T-cell (primary cell): ENCODE data around the gene TMEM179. TPM values are rescaled to one million over a fixed set of nuclear protein-coding genes. Genes with fewer than 3 reads are reported as not detected.

ENCODE experiments used
- ATAC-seq, 4 experiments: fragments of 200-7000 bp in 3 of 4; fragments of 150-1000 bp in 1 of 4; cut with Tn5 transposase; replicated peaks in 1 of 4; 1 replicate in 3 of 4; 2 replicates in 1 of 4; pipeline ENCODE4 v1.10.0; 2021; ENCODE audit warnings: moderate library complexity in 3 of 4, mild to moderate bottlenecking in 2 of 4, moderate number of reproducible peaks in 1 of 4
- CTCF ChIA-PET, 2 donors: fragments of 300-600 bp; sonication (Branson Sonifier 250); formaldehyde crosslinking; loops; one replicate each; lab custom pipeline; 2022; ENCODE audit warnings: antibody characterized with exemption in 2 of 2; lab: Charles Lee
- POLR2A ChIA-PET, 2 donors: fragments of 300-600 bp; sonication (Branson Sonifier 250); formaldehyde crosslinking; loops; one replicate each; lab custom pipeline; 2022; ENCODE audit warnings: antibody characterized with exemption in 2 of 2; lab: Charles Lee
- DNase-seq, 35 experiments: peaks; one replicate each; pipeline versions ENCODE4 v3.0.0 to v3.0.0-alpha.2; 2013 to 2023
- H3K27ac ChIP-seq: one replicate; pipeline ENCODE4 v1.5.1; 2013; ENCODE audit warnings: low read length
- H3K27me3 ChIP-seq, 2 experiments: replicated peaks in 1 of 2; 1 replicate in 1 of 2; 2 replicates in 1 of 2; pipeline versions ENCODE4 v1.6.1 to v1.7.0; 2013; ENCODE audit warnings: low read length in 1 of 2, mixed read lengths in 1 of 2; ENCODE audit not compliant: control insufficient read depth in 2 of 2, insufficient read depth in 2 of 2; ENCODE audit errors: extremely low read depth in 1 of 2
- H3K36me3 ChIP-seq, 2 donors: 1 replicate in 1 of 2; 2 replicates in 1 of 2; pipeline versions ENCODE4 v1.6.1 to v1.7.0; 2013; ENCODE audit warnings: low read length in 1 of 2; ENCODE audit not compliant: control insufficient read depth in 2 of 2, insufficient read depth in 1 of 2; ENCODE audit errors: extremely low read depth in 1 of 2
- H3K4me1 ChIP-seq, 2 experiments: 1 replicate in 1 of 2; 2 replicates in 1 of 2; pipeline versions ENCODE4 v1.6.1 to v1.7.0; 2013; ENCODE audit warnings: low read length in 2 of 2, mixed read lengths in 1 of 2; ENCODE audit not compliant: insufficient read depth in 2 of 2, control insufficient read depth in 1 of 2; ENCODE audit errors: extremely low read depth in 1 of 2
- H3K4me3 ChIP-seq, 2 donors: 1 replicate in 1 of 2; 2 replicates in 1 of 2; pipeline versions ENCODE4 v1.5.1 to v1.7.0; 2013; ENCODE audit warnings: mild to moderate bottlenecking in 2 of 2, low read length in 1 of 2, moderate library complexity in 1 of 2; ENCODE audit not compliant: control insufficient read depth in 1 of 2; ENCODE audit errors: extremely low read depth in 1 of 2
- H3K9me3 ChIP-seq: 2 replicates; pipeline ENCODE4 v1.7.0; 2013
- H3K27ac Mint-ChIP-seq, 2 donors: one replicate each; pipeline ENCODE4 v1.8.0; 2020 to 2021; ENCODE audit warnings: mild to moderate bottlenecking in 2 of 2, mixed read lengths in 2 of 2
- H3K27me3 Mint-ChIP-seq, 2 donors: one replicate each; pipeline ENCODE4 v1.8.0; 2021 to 2022; ENCODE audit warnings: mixed read lengths in 2 of 2
- H3K36me3 Mint-ChIP-seq: one replicate; pipeline ENCODE4 v1.8.0; 2021; ENCODE audit warnings: mixed read lengths
- H3K4me1 Mint-ChIP-seq, 3 donors: one replicate each; pipeline ENCODE4 v1.8.0; 2020 to 2022; ENCODE audit warnings: mixed read lengths in 3 of 3, mild to moderate bottlenecking in 1 of 3
- H3K4me3 Mint-ChIP-seq, 3 donors: one replicate each; pipeline ENCODE4 v1.8.0; 2020 to 2022; ENCODE audit warnings: mild to moderate bottlenecking in 3 of 3, mixed read lengths in 3 of 3, moderate library complexity in 3 of 3
- H3K9me3 Mint-ChIP-seq, 3 donors: one replicate each; pipeline ENCODE4 v1.8.0; 2020 to 2022; ENCODE audit warnings: mixed read lengths in 3 of 3
- WGBS: methylation state at CpG from one replicate; pipeline ENCODE4 v1.1.5; 2013; ENCODE audit warnings: missing lambda C conversion rate; ENCODE audit not compliant: insufficient coverage; 5-methylcytosine and 5-hydroxymethylcytosine counted together
- total RNA-seq, 35 experiments: library from RNA in 6 of 35; stranded (reverse) in 6 of 35; fragments of 120-200 nt in 1 of 35; gene quantifications; one replicate each; pipeline versions ENCODE4 v1.2.1 to v1.2.4 and lab custom pipeline; 2013 to 2026

TMEM179 gene
- total RNA-seq, 5 donors from 2014 or later (not counting 1 experiment from before 2014, with no cell fraction given), result not detected

- Histone ChIP-seq H3K4me3 (no peak overlapping the region), H3K27ac (no peak overlapping the region), H3K9me3 (no peaks in the 10 kb centered on the region), H3K27me3 (peaks cover 0 to 57% of the 10 kb centered on the region in 2 experiments), H3K4me1 (no peaks in the 10 kb centered on the region), H3K36me3 (no peaks in the 10 kb centered on the region)
- Mint-ChIP-seq H3K9me3 (no peaks in the 10 kb centered on the region), H3K27ac (no peak overlapping the region), H3K4me1 (no peaks in the 10 kb centered on the region), H3K36me3 (no peaks in the 10 kb centered on the region), H3K4me3 (no peak overlapping the region), H3K27me3 (peaks cover 7 to 45% of the 10 kb centered on the region in 2 donors)
- no peak for ATAC-seq
- ChIA-PET CTCF (no interaction called here), POLR2A (no interaction called here)
- no peak for DNase-seq
- 71% methylated on average over 13 of the region's 24 CpGs for WGBS
Observed at GRCh38 chr14:104550861-104551728, 53.5 kb downstream of the TMEM179 start.

DNA sequence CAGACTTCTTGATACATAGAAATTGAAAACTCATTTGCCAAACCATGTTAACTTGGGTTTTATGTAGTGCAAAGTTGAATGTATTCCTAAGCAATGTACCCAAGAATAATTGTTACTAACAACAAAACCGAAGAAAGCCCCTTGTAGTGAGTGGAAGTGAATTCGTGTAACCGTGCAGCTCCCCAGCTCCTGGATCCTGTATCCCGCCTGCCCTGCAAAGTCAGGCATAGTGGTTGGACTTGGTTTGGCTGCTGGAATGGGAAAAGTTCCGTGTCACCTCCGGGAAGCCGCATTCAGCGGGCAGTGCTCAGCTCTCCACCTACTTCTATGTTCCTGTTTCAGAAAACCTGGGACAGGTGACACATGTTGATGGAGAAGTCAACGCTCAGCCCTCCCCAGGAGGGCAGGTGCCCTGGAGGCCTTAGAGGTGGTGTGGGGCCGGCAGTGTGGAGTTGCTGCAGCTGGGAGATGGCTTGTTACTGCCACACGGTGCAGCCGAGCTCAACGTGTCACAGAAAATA lies 54.2 kb downstream of the TMEM179 start:
- no peaks in the 10 kb centered on the region for H3K4me1 ChIP-seq
- H3K27ac ChIP-seq, result no peak overlapping the region
- H3K9me3 ChIP-seq, result no peaks in the 10 kb centered on the region
- Mint-ChIP-seq H3K4me1 (no peaks in the 10 kb centered on the region), H3K9me3 (no peaks in the 10 kb centered on the region), H3K4me3 (no peak overlapping the region), H3K27ac (no peak overlapping the region), H3K27me3 (peaks cover 5 to 49% of the 10 kb centered on the region in 2 donors), H3K36me3 (no peaks in the 10 kb centered on the region)
- DNase-seq, result no peak
- POLR2A ChIA-PET, result no interaction called here
- CTCF ChIA-PET, result no interaction called here
- H3K27me3 ChIP-seq, result peaks cover 0 to 64% of the 10 kb centered on the region in 2 experiments
- H3K4me3 ChIP-seq, result no peak overlapping the region
- no peaks in the 10 kb centered on the region for H3K36me3 ChIP-seq
- ATAC-seq, result no peak
- WGBS, result 90% methylated on average over 2 of the region's 13 CpGs

DNA sequence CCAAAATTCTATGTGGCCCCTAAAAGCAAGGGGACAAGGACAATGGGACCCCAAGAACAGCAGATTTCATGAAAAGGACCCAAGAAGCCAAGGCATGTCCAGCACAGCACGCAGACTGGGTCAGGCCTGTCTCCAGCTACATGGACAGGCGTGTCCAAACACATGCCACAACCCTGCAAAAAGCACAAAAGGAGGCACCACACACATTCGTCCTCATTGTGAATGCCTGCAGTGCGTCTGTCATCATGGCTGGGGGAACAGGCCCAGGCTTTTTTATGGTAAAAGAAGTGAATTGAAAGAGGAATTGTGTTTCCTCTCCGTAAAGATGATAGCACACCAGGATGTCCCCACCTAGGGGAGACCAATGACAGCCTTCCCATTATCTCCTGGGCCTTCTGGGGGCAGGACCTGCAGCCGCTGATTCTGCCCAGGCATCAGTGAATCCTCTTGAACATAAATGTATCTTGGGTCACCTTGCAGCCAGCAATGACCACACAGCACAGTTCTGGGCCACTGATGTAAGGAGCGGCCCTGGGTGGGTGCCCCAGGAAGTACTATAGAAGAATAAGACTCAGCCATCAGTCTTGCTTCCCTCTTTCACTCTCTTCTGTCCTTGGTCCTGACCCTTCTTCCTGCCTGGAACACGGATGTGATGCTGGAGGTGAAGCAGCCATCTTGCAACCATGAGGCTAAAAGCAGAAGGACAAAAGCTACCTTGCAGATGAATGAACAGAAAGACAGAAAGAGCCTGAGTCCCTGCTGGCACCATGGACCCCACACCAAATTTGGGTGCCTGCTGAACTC lies 54.8 kb downstream of the TMEM179 start:
- Mint-ChIP-seq H3K4me1 (no peaks in the 10 kb centered on the region), H3K4me3 (no peak overlapping the region), H3K9me3 (no peaks in the 10 kb centered on the region), H3K36me3 (no peaks in the 10 kb centered on the region), H3K27ac (no peak overlapping the region), H3K27me3 (peaks cover 10 to 54% of the 10 kb centered on the region in 2 donors)
- CTCF ChIA-PET, result no interaction called here
- no peak overlapping the region for H3K27ac ChIP-seq
- ATAC-seq (no peak), DNase-seq (peak in 1 of 35 experiments; percentile 12)
- no peaks in the 10 kb centered on the region for H3K36me3 ChIP-seq
- POLR2A ChIA-PET, result no interaction called here
- peaks cover 0 to 68% of the 10 kb centered on the region in 2 experiments for H3K27me3 ChIP-seq
- H3K4me1 ChIP-seq, result no peaks in the 10 kb centered on the region
- WGBS, result 78% methylated on average over 3 of the region's 8 CpGs
- H3K4me3 ChIP-seq, result no peak overlapping the region
- H3K9me3 ChIP-seq, result no peaks in the 10 kb centered on the region

DNA sequence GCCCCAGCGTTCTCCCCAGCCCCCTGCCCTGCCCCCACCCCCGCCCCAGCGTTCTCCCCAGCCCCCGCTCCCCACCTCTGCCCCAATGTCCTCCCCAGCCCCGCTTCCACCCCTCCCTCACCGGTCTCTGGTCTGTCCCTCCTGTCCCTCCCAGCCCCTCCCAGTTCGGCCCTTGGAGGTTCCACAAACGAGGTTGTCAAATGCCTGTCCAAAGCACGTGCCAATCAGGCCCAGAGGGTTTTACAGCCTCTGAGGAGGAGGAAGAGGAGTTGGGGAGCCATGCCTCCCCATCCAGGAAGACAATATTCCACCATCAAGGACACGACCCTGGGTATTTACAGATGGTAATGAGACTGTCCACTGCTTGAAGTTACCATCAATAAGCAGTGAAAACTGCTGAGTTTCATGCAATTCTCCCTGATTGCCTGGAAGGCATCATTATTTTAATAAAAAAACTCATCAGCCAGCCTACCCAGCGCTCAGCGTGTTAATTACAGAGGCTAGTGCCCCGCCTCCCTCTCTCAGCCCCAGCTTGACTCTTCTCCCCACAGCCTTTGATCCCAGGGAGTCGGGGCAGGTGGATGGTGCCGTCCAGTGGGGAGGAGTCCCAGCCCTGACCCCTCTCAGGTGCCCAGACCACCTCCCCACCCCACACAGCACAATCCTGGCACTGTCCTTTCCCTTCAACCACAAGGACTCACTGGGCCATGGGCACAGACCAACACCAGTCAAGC lies 55.6 kb downstream of the TMEM179 start:
- H3K4me3 Mint-ChIP-seq, result no peak overlapping the region
- DNase-seq (peak in 1 of 35 experiments; percentile 10), ATAC-seq (no peak)
- ChIA-PET POLR2A (no interaction called here), CTCF (no interaction called here)
- Histone ChIP-seq H3K9me3 (no peaks in the 10 kb centered on the region), H3K27ac (no peak overlapping the region), H3K4me3 (no peak overlapping the region), H3K4me1 (no peaks in the 10 kb centered on the region), H3K36me3 (no peaks in the 10 kb centered on the region), H3K27me3 (peaks cover 0 to 64% of the 10 kb centered on the region in 2 experiments)
- WGBS, result 52% methylated on average over 3 of the region's 15 CpGs
- no peak overlapping the region for H3K27ac Mint-ChIP-seq
- peaks cover 14 to 58% of the 10 kb centered on the region in 2 donors for H3K27me3 Mint-ChIP-seq
- H3K9me3 Mint-ChIP-seq, result no peaks in the 10 kb centered on the region
- H3K36me3 Mint-ChIP-seq, result no peaks in the 10 kb centered on the region
- no peaks in the 10 kb centered on the region for H3K4me1 Mint-ChIP-seq

DNA sequence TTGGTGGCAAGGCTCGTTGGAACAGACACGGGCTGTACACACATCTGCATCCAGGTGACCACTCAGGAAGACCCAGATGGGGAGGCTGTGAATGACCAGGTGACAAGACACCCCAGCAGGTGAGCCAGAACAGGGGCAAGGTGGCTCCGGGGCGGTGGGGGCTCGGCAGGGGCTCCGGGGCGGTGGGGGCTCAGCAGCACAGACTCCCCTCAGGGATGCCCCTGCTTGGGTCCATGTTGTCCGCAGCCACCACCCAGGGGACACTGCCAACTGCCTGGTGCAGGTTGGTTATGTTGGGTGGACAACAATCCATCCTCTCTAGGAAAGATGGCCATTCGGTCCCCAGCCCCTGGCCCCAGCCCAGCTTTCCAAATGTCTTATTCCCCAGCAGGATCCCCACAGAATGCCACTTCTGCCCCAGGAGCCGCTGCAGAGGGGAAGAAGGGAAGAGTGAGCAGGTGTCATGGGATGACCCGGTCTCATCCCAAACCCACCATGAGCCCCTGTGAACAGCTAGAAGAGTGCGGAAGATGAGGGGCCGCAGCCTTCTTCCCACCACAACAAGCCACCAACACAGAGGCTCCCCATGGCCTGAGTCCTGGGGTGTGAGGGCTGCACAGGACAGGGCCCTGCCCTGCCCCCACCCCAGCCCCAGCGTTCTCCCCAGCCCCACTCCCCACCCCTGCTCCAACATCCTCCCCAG lies 56.4 kb downstream of the TMEM179 start:
- no peak for ATAC-seq
- H3K9me3 Mint-ChIP-seq, result no peaks in the 10 kb centered on the region
- ChIA-PET CTCF (no interaction called here), POLR2A (no interaction called here)
- H3K27me3 Mint-ChIP-seq, result peaks cover 18 to 59% of the 10 kb centered on the region in 2 donors
- H3K36me3 Mint-ChIP-seq, result no peaks in the 10 kb centered on the region
- no peak overlapping the region for H3K4me3 Mint-ChIP-seq
- Histone ChIP-seq H3K4me1 (no peaks in the 10 kb centered on the region), H3K36me3 (no peaks in the 10 kb centered on the region), H3K27ac (no peak overlapping the region), H3K27me3 (peaks cover 2 to 67% of the 10 kb centered on the region in 2 experiments), H3K4me3 (no peak overlapping the region), H3K9me3 (no peaks in the 10 kb centered on the region)
- WGBS, result 64% methylated on average over 2 of the region's 14 CpGs
- DNase-seq, result no peak
- no peaks in the 10 kb centered on the region for H3K4me1 Mint-ChIP-seq
- H3K27ac Mint-ChIP-seq, result no peak overlapping the region
